ENCODE data around the gene SNAP91. TPM values are rescaled to one million over a fixed set of nuclear protein-coding genes. Genes with fewer than 3 reads are reported as not detected.

SNAP91 gene
- total and polyA plus RNA-seq, 7 donors: 0.60 to 3.2 (median 2.0) TPM; not detected in 1

- H3K4me1 ChIP-seq: peaks cover 0 to 2% (median under 1%) of the 10 kb centered on the region in 4 donors
- H3K27me3 ChIP-seq: peaks cover 0 to 18% (median 10%) of the 10 kb centered on the region in 3 donors
- DNase-seq: no peak
- intact Hi-C loops (cut with DNase I): no loop called here
- H3K9me3 ChIP-seq: no peaks in the 10 kb centered on the region
- TF ChIP-seq CTCF (IDR thresholded peaks at IDR 0.05) (no peak), EP300 (IDR thresholded peaks at IDR 0.05) (no peak), POLR2A (IDR thresholded peaks at IDR 0.05) (no peak), POLR2AphosphoS5 (IDR thresholded peaks at IDR 0.05) (no peak)
- no peak overlapping the region for H3K4me3 ChIP-seq
- H3K27ac ChIP-seq: no peak overlapping the region
- WGBS, 2 donors: 53 to 61% methylated on average over 2 of the region's 2 CpGs
- H3K36me3 ChIP-seq: no peaks in the 10 kb centered on the region
These were observed 6.2 kb downstream of the SNAP91 start for GRCh38 chr6:83702749-83703148.

- DNase-seq: no peak
- intact Hi-C loops (cut with DNase I): no loop called here
- WGBS, 2 donors: 32 to 55% methylated on average over 1 of the region's 1 CpG
- Histone ChIP-seq H3K27me3 (peaks cover 0 to 11% (median 4%) of the 10 kb centered on the region in 3 donors), H3K36me3 (no peaks in the 10 kb centered on the region), H3K27ac (no peak overlapping the region), H3K4me1 (no peaks in the 10 kb centered on the region), H3K9me3 (no peaks in the 10 kb centered on the region), H3K4me3 (no peak overlapping the region)
- TF ChIP-seq CTCF (IDR thresholded peaks at IDR 0.05) (no peak), EP300 (IDR thresholded peaks at IDR 0.05) (no peak), POLR2AphosphoS5 (IDR thresholded peaks at IDR 0.05) (no peak), POLR2A (IDR thresholded peaks at IDR 0.05) (no peak)
These were observed 6.8 kb downstream of the SNAP91 start for GRCh38 chr6:83702077-83702476.

GRCh38 chr6:83696674-83697073 lies 12.2 kb downstream of the SNAP91 start:
- no peaks in the 10 kb centered on the region for H3K9me3 ChIP-seq
- no peaks in the 10 kb centered on the region for H3K36me3 ChIP-seq
- no peaks in the 10 kb centered on the region for H3K4me1 ChIP-seq
- WGBS, 2 donors: 89 to 94% methylated on average over 1 of the region's 1 CpG
- TF ChIP-seq POLR2A (IDR thresholded peaks at IDR 0.05) (no peak), EP300 (IDR thresholded peaks at IDR 0.05) (no peak), CTCF (IDR thresholded peaks at IDR 0.05) (no peak), POLR2AphosphoS5 (IDR thresholded peaks at IDR 0.05) (no peak)
- no peak overlapping the region for H3K4me3 ChIP-seq
- H3K27ac ChIP-seq: no peak overlapping the region
- DNase-seq: no peak
- intact Hi-C loops (cut with DNase I): no loop called here
- no peaks in the 10 kb centered on the region for H3K27me3 ChIP-seq

GRCh38 chr6:83685481-83685880 lies 23.4 kb downstream of the SNAP91 start:
- Histone ChIP-seq H3K36me3 (no peaks in the 10 kb centered on the region), H3K9me3 (no peaks in the 10 kb centered on the region), H3K4me1 (no peaks in the 10 kb centered on the region), H3K4me3 (no peak overlapping the region), H3K27ac (no peak overlapping the region), H3K27me3 (no peaks in the 10 kb centered on the region)
- intact Hi-C loops (cut with DNase I): no loop called here
- no peak for DNase-seq
- TF ChIP-seq EP300 (IDR thresholded peaks at IDR 0.05): no peak
- TF ChIP-seq POLR2AphosphoS5 (IDR thresholded peaks at IDR 0.05): no peak
- TF ChIP-seq CTCF (IDR thresholded peaks at IDR 0.05): no peak
- TF ChIP-seq POLR2A (IDR thresholded peaks at IDR 0.05): no peak
- 90 to 94% methylated on average over 3 of the region's 3 CpGs for WGBS, 2 donors

GRCh38 chr6:83677791-83678190 lies 31.1 kb downstream of the SNAP91 start:
- intact Hi-C loops (cut with DNase I): no loop called here
- Histone ChIP-seq H3K36me3 (no peaks in the 10 kb centered on the region), H3K27ac (no peak overlapping the region), H3K27me3 (no peaks in the 10 kb centered on the region), H3K9me3 (no peaks in the 10 kb centered on the region), H3K4me3 (no peak overlapping the region), H3K4me1 (no peaks in the 10 kb centered on the region)
- DNase-seq: no peak
- TF ChIP-seq EP300 (IDR thresholded peaks at IDR 0.05) (no peak), POLR2AphosphoS5 (IDR thresholded peaks at IDR 0.05) (no peak), POLR2A (IDR thresholded peaks at IDR 0.05) (no peak), CTCF (IDR thresholded peaks at IDR 0.05) (no peak)
